ENCODE data around the gene KRT2. TPM values are rescaled to one million over a fixed set of nuclear protein-coding genes. Genes with fewer than 3 reads are reported as not detected.

KRT2 gene
- total RNA-seq, 1 donor from 2014 or later: not detected

GRCh38 chr12:52645982-52646381, 6.0 kb downstream of the KRT2 start:
- no peak overlapping the region for H3K4me3 ChIP-seq (ENCODE audit: low read depth, low read length)
- no peak for TF ChIP-seq CTCF (conservative IDR thresholded peaks at IDR 0.05; ENCODE audit: low read depth, low read length)
- no peak for DNase-seq (ENCODE audit: low read depth)

GRCh38 chr12:52645120-52645761, 6.8 kb downstream of the KRT2 start:
- TF ChIP-seq CTCF (conservative IDR thresholded peaks at IDR 0.05; ENCODE audit: low read depth, low read length): no peak
- DNase-seq (ENCODE audit: low read depth): no peak
- no peak overlapping the region for H3K4me3 ChIP-seq (ENCODE audit: low read depth, low read length)

- no peak for TF ChIP-seq CTCF (conservative IDR thresholded peaks at IDR 0.05; ENCODE audit: low read depth, low read length)
- H3K4me3 ChIP-seq (ENCODE audit: low read depth, low read length): no peak overlapping the region
- DNase-seq (ENCODE audit: low read depth): no peak
These were observed 8.0 kb downstream of the KRT2 start for GRCh38 chr12:52644078-52644415.

- DNase-seq (ENCODE audit: low read depth): no peak
- H3K4me3 ChIP-seq (ENCODE audit: low read depth, low read length): no peak overlapping the region
- TF ChIP-seq CTCF (conservative IDR thresholded peaks at IDR 0.05; ENCODE audit: low read depth, low read length): no peak
These were observed 8.6 kb downstream of the KRT2 start for GRCh38 chr12:52643233-52644077.

GRCh38 chr12:52641468-52641867, 10.5 kb downstream of the KRT2 start:
- no peak overlapping the region for H3K4me3 ChIP-seq (ENCODE audit: low read depth, low read length)
- TF ChIP-seq CTCF (conservative IDR thresholded peaks at IDR 0.05; ENCODE audit: low read depth, low read length): no peak
- DNase-seq (ENCODE audit: low read depth): no peak

GRCh38 chr12:52637299-52637698, 14.7 kb downstream of the KRT2 start:
- no peak overlapping the region for H3K4me3 ChIP-seq (ENCODE audit: low read depth, low read length)
- no peak for DNase-seq (ENCODE audit: low read depth)
- no peak for TF ChIP-seq CTCF (conservative IDR thresholded peaks at IDR 0.05; ENCODE audit: low read depth, low read length)

Data from epithelial cell of proximal tubule (primary cell).